Smooth muscle cell (in vitro differentiated cells): Measurements from ENCODE around the gene ZNF155. TPM values are rescaled to one million over a fixed set of nuclear protein-coding genes. Genes with fewer than 3 reads are reported as not detected.

ENCODE experiments used
- DNase-seq: peaks from one replicate; lab custom pipeline; 2025; ENCODE audit not compliant: unreplicated experiment; lab: John Stamatoyannopoulos, UW
- H2AFZ ChIP-seq: fragments of 200-600 bp; sonication (generic); 2 replicates; pipeline ENCODE4 v1.6.0; 2016; ENCODE audit warnings: antibody characterized with exemption, low read depth, mild to moderate bottlenecking
- H3F3A ChIP-seq: fragments of 200-600 bp; sonication (generic); 2 replicates; pipeline ENCODE4 v1.6.0; 2017; ENCODE audit warnings: antibody characterized with exemption, low read depth
- H3K27ac ChIP-seq: fragments of 200-600 bp; sonication (generic); 2 replicates; pipeline ENCODE4 v1.5.1; 2016; ENCODE audit warnings: low read depth, mild to moderate bottlenecking
- H3K27me3 ChIP-seq: fragments of 200-600 bp; sonication (generic); 2 replicates; pipeline ENCODE4 v1.6.1; 2016; ENCODE audit warnings: low read depth, mild to moderate bottlenecking
- H3K36me3 ChIP-seq: fragments of 200-600 bp; sonication (generic); 2 replicates; pipeline ENCODE4 v1.5.1; 2016; ENCODE audit warnings: low read depth
- H3K4me1 ChIP-seq: fragments of 200-600 bp; sonication (generic); 2 replicates; pipeline ENCODE4 v1.5.1; 2016; ENCODE audit warnings: low read depth
- H3K4me2 ChIP-seq: fragments of 200-600 bp; sonication (generic); 2 replicates; pipeline ENCODE4 v1.6.0; 2016; ENCODE audit warnings: mild to moderate bottlenecking
- H3K4me3 ChIP-seq: fragments of 200-600 bp; sonication (generic); 2 replicates; pipeline ENCODE4 v1.5.1; 2016; ENCODE audit warnings: mild to moderate bottlenecking
- H3K79me2 ChIP-seq: fragments of 200-600 bp; sonication (generic); 2 replicates; pipeline ENCODE4 v1.6.0; 2016; ENCODE audit warnings: low read depth, mild to moderate bottlenecking
- H3K9ac ChIP-seq: fragments of 200-600 bp; sonication (generic); 2 replicates; pipeline ENCODE4 v1.6.0; 2016; ENCODE audit warnings: low read depth
- H3K9me3 ChIP-seq: fragments of 200-600 bp; sonication (generic); replicated peaks from 2 replicates; pipeline ENCODE4 v1.5.1; 2016; ENCODE audit warnings: low read depth
- H4K20me1 ChIP-seq: fragments of 200-600 bp; sonication (generic); 2 replicates; pipeline ENCODE4 v1.6.0; 2016; ENCODE audit warnings: low read depth
- CTCF ChIP-seq: fragments of 200-600 bp; sonication (generic); IDR thresholded peaks from 2 replicates; pipeline ENCODE4 v1.5.1; 2017; ENCODE audit warnings: borderline replicate concordance, mild to moderate bottlenecking, antibody characterized with exemption; ENCODE audit not compliant: insufficient read depth, poor library complexity, severe bottlenecking
- WGBS: methylation state at CpG from one replicate; pipeline ENCODE4 v1.1.7; 2016; ENCODE audit warnings: low lambda C conversion rate; 5-methylcytosine and 5-hydroxymethylcytosine counted together
- polyA plus RNA-seq: library from polyadenylated mRNA; unstranded; fragments of >200 nt; fragmentation: Nextera tagmentation; extraction: Ambion mirVana; gene quantifications from 2 replicates; pipeline ENCODE4 v1.2.1, GENCODE V29; 2016
- total RNA-seq: library from RNA; depleted of rRNA; stranded (reverse); fragments of >200 nt; gene quantifications from 2 replicates; pipeline ENCODE4 v1.2.3, GENCODE V29; 2014

Gene ZNF155
- total and polyA plus RNA-seq, 2 experiments from 2014 or later = 1.2 to 4.1 TPM

- Histone ChIP-seq H3K9me3 (peaks cover 23% of the 10 kb centered on the region), H3K4me1 (no peaks in the 10 kb centered on the region), H3K4me3 (no peak overlapping the region), H3K27ac (no peak overlapping the region), H3K9ac (no peak overlapping the region), H3K4me2 (no peak overlapping the region), H2AFZ (no peak overlapping the region), H3K36me3 (peaks cover 41% of the 10 kb centered on the region), H3F3A (no peaks in the 10 kb centered on the region), H4K20me1 (no peaks in the 10 kb centered on the region), H3K79me2 (peaks cover 4% of the 10 kb centered on the region), H3K27me3 (no peaks in the 10 kb centered on the region)
- TF ChIP-seq CTCF = no peak
- DNase-seq = no peak
- 71% methylated on average over 4 of the region's 4 CpGs for WGBS
These were observed 23.6 kb upstream of the ZNF155 start for GRCh38 chr19:43960411-43960810.

GRCh38 chr19:43966079-43966694, 17.8 kb upstream of the ZNF155 start:
- Histone ChIP-seq H4K20me1 (no peaks in the 10 kb centered on the region), H3K79me2 (no peaks in the 10 kb centered on the region), H3K4me1 (no peaks in the 10 kb centered on the region), H3F3A (no peaks in the 10 kb centered on the region), H2AFZ (no peak overlapping the region), H3K4me2 (no peak overlapping the region), H3K9me3 (peaks cover 76% of the 10 kb centered on the region), H3K4me3 (no peak overlapping the region), H3K9ac (no peak overlapping the region), H3K27ac (no peak overlapping the region), H3K27me3 (no peaks in the 10 kb centered on the region), H3K36me3 (peaks cover 88% of the 10 kb centered on the region)
- DNase-seq = no peak
- WGBS = 97% methylated on average over 3 of the region's 3 CpGs
- TF ChIP-seq CTCF = no peak

GRCh38 chr19:43976732-43977131, 7.3 kb upstream of the ZNF155 start:
- no peak overlapping the region for H3K4me3 ChIP-seq
- no peaks in the 10 kb centered on the region for H3K27me3 ChIP-seq
- no peaks in the 10 kb centered on the region for H3K79me2 ChIP-seq
- H3K4me2 ChIP-seq = no peak overlapping the region
- no peaks in the 10 kb centered on the region for H4K20me1 ChIP-seq
- peaks cover 8% of the 10 kb centered on the region for H3K36me3 ChIP-seq
- no peak overlapping the region for H2AFZ ChIP-seq
- no peak overlapping the region for H3K27ac ChIP-seq
- no peaks in the 10 kb centered on the region for H3K4me1 ChIP-seq
- 93% methylated on average over 1 of the region's 1 CpG for WGBS
- DNase-seq = no peak
- H3K9me3 ChIP-seq = peaks cover 38% of the 10 kb centered on the region
- H3K9ac ChIP-seq = no peak overlapping the region
- no peaks in the 10 kb centered on the region for H3F3A ChIP-seq
- no peak for TF ChIP-seq CTCF

GRCh38 chr19:43983544-43983911, 460 bp upstream of the ZNF155 start:
- peak overlapping the region; percentile 83 for H3K4me3 ChIP-seq
- H3K79me2 ChIP-seq = peaks cover 24% of the 10 kb centered on the region
- no peak overlapping the region for H3K9ac ChIP-seq
- H3K36me3 ChIP-seq = no peaks in the 10 kb centered on the region
- peak overlapping the region; percentile 99 for H3K4me2 ChIP-seq
- no peaks in the 10 kb centered on the region for H4K20me1 ChIP-seq
- H3K27ac ChIP-seq = no peak overlapping the region
- WGBS = 82% methylated on average over 2 of the region's 2 CpGs
- H2AFZ ChIP-seq = peak overlapping the region; percentile 97
- TF ChIP-seq CTCF = no peak
- no peaks in the 10 kb centered on the region for H3K27me3 ChIP-seq
- no peaks in the 10 kb centered on the region for H3K9me3 ChIP-seq
- H3F3A ChIP-seq = no peaks in the 10 kb centered on the region
- no peak for DNase-seq
- H3K4me1 ChIP-seq = peaks cover 10% of the 10 kb centered on the region
